Coronary artery (tissue), 2 donors: ENCODE results near the gene B3GNT9.

Experiments
- DNase-seq: peaks from one replicate; pipeline ENCODE4 v3.0.0-alpha.2; 2017; ENCODE audit warnings: low spot score
- H3K27ac ChIP-seq, 2 donors: fragments of 200-600 bp; sonication (generic); one replicate each; pipeline ENCODE4 v1.5.1; 2016 to 2019
- H3K4me3 ChIP-seq: fragments of 200-600 bp; sonication (generic); 2 replicates; pipeline ENCODE4 v1.5.1; 2016; ENCODE audit warnings: mild to moderate bottlenecking, moderate library complexity
- TF ChIP-seq, protein P1 (sequence below): fragments of 200-600 bp; sonication (generic); IDR thresholded peaks from one replicate; pipeline ENCODE4 v1.5.1; 2019; ENCODE audit warnings: antibody characterized with exemption

The B3GNT9 gene

GRCh38 chr16:67191411-67191994, 40.7 kb upstream of the B3GNT9 start:
- no peak for DNase-seq
- Histone ChIP-seq H3K27ac (no peak overlapping the region), H3K4me3 (peak overlapping the region; percentile 96)
- TF ChIP-seq, protein P1, sequence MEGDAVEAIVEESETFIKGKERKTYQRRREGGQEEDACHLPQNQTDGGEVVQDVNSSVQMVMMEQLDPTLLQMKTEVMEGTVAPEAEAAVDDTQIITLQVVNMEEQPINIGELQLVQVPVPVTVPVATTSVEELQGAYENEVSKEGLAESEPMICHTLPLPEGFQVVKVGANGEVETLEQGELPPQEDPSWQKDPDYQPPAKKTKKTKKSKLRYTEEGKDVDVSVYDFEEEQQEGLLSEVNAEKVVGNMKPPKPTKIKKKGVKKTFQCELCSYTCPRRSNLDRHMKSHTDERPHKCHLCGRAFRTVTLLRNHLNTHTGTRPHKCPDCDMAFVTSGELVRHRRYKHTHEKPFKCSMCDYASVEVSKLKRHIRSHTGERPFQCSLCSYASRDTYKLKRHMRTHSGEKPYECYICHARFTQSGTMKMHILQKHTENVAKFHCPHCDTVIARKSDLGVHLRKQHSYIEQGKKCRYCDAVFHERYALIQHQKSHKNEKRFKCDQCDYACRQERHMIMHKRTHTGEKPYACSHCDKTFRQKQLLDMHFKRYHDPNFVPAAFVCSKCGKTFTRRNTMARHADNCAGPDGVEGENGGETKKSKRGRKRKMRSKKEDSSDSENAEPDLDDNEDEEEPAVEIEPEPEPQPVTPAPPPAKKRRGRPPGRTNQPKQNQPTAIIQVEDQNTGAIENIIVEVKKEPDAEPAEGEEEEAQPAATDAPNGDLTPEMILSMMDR: no peak

GRCh38 chr16:67190448-67191399, 39.9 kb upstream of the B3GNT9 start:
- TF ChIP-seq, protein P1: no peak
- Histone ChIP-seq H3K4me3 (no peak overlapping the region), H3K27ac (no peak overlapping the region)
- DNase-seq: no peak

DNA sequence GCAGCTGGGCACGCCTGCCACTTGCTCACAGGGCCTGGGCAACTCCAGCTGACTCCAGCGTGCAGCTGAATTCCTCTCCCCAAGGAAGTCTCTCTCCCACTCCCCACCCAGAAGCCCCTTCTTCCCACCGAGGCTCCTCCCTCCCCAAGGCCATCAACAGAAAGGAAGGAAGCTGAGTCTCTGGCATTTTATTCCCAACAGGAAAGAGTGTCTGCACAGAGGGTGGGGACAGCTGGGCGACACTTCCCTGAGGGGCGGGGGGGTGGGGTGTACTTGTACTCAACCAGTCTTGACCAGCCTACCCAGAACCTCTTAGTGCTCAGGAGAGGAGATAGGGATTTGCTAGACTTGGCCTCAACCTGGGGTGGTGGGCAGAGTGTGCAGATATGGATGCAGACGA, 39.2 kb upstream of the B3GNT9 start, which contains the start of gene EXOC3L1:
TSS of gene EXOC3L1 (minus strand) at position 96 of the 400 bp plus-strand sequence. CDS start 460 bp downstream, outside the sequence.
- H3K4me3 ChIP-seq: no peak within 1 kb of the TSS
- TF ChIP-seq, protein P1: no peak
- DNase-seq: no peak
- H3K27ac ChIP-seq: no peak within 1 kb of the TSS

DNA sequence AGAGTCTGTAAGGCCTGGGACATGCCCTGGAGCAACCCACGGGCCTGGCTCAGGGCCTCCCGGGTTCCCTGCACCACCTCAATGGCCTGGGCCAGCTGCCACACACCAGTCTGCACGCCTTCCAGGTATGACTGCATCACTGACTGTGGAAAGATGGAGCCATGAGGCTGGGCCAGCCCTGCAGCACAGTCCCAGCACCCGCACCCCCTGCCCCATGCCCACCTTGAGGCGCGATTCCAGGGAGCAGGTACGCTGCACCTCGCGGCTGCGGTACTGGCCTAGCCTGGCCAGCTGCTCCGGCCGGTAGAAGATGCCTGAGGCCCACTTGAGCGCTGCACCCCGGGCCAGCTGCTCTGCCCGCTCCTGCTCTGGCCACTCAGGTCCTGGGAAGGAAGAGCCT, 38.0 kb upstream of the B3GNT9 start:
- TF ChIP-seq, protein P1: no peak
- DNase-seq: no peak
- H3K27ac ChIP-seq: no peak overlapping the region
- H3K4me3 ChIP-seq: no peak overlapping the region

GRCh38 chr16:67188323-67188722, 37.5 kb upstream of the B3GNT9 start:
- TF ChIP-seq, protein P1: no peak
- Histone ChIP-seq H3K4me3 (no peak overlapping the region), H3K27ac (no peak overlapping the region)
- DNase-seq: no peak

DNA sequence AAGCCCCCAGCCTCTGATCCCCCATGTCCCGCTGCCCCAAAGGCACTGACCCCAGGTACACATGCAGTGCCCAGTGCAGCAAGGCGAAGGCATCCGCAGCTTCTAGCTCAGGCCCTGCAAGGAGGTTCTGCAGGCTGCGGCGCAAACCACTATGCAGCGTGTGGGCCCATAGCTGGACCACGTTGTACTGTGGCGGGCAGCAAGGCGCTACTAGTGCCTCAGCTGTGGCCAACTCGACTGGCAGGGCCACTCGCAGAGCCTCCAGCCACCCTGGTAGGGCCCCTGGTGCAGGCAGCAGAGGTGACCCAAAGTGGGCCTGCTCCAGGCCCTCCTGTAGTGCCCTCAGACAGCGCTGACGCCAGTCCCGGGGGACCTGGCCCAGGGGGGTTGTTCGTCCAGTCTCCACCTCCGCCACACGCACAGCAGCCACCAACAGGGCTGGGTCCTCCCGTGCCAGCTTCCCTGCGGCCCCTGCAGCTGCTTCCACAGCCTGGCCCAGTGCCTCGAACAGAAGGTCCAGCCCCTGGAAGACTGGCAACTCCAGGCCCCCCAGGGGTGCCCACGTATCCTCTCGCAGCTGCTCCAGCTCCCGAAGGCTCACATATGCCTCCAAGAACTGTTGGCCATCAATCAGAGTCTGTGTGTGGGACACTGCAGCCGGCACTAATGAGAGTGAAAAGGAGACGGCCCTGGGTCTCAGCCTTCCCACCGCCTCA, 36.5 kb upstream of the B3GNT9 start:
- TF ChIP-seq, protein P1: no peak
- DNase-seq: no peak
- no peak overlapping the region for H3K4me3 ChIP-seq
- H3K27ac ChIP-seq: no peak overlapping the region
